ENCODE results near the gene CHRNB1.

CHRNB1 gene

GRCh38 chr17:7426896-7427489, 17.9 kb upstream of the CHRNB1 start:
- H3K18ac ChIP-seq (ENCODE audit: low read length), result no peak overlapping the region
- no peak overlapping the region for H4K91ac ChIP-seq (ENCODE audit: low read depth, low read length)
- H4K8ac ChIP-seq (ENCODE audit: low read depth, low read length), result no peak overlapping the region
- H3K23ac ChIP-seq (ENCODE audit: low read length), result no peak overlapping the region
- H3K36me3 ChIP-seq (ENCODE audit: control insufficient read depth in 1 of 2, insufficient read depth in 2 of 2, low read length in 2 of 2), result no peaks in the 10 kb centered on the region
- no peak overlapping the region for H3K9ac ChIP-seq (ENCODE audit: low read length)
- no peaks in the 10 kb centered on the region for H3K27me3 ChIP-seq (ENCODE audit: insufficient read depth, low read length)
- H3K4me1 ChIP-seq (ENCODE audit: control insufficient read depth in 1 of 2, insufficient read depth in 2 of 2, low read length in 2 of 2), result no peaks in the 10 kb centered on the region
- no peak overlapping the region for H3K14ac ChIP-seq (ENCODE audit: low read length)
- H2BK120ac ChIP-seq (ENCODE audit: insufficient read depth, low read length, poor library complexity), result no peak overlapping the region
- DNase-seq, result no peak
- WGBS (ENCODE audit: extremely low coverage, insufficient coverage, insufficient read length), result no CpG with 5 or more reads among the region's 29 CpGs
- H2AK5ac ChIP-seq (ENCODE audit: low read length), result no peak overlapping the region
- no peak overlapping the region for H2BK12ac ChIP-seq (ENCODE audit: low read length)
- H2BK5ac ChIP-seq (ENCODE audit: low read depth, low read length, poor library complexity), result no peak overlapping the region
- H3K4me3 ChIP-seq (ENCODE audit: low read depth, low read length), result no peak overlapping the region
- no peaks in the 10 kb centered on the region for H3K79me1 ChIP-seq (ENCODE audit: low read length)
- no peaks in the 10 kb centered on the region for H3K79me2 ChIP-seq (ENCODE audit: control insufficient read depth, insufficient read depth, low read length, poor library complexity)
- H3K4ac ChIP-seq (ENCODE audit: low read depth, low read length), result no peak overlapping the region
- H3K9me3 ChIP-seq (ENCODE audit: insufficient read depth, low read depth, low read length), result peaks cover 4% of the 10 kb centered on the region
- H3K27ac ChIP-seq (ENCODE audit: low read depth, low read length), result no peak overlapping the region
- H3K4me2 ChIP-seq (ENCODE audit: low read length), result no peak overlapping the region
- no peak overlapping the region for H2AFZ ChIP-seq (ENCODE audit: insufficient read depth, low read length, poor library complexity)
- H4K12ac ChIP-seq (ENCODE audit: low read depth, low read length), result no peak overlapping the region

DNA sequence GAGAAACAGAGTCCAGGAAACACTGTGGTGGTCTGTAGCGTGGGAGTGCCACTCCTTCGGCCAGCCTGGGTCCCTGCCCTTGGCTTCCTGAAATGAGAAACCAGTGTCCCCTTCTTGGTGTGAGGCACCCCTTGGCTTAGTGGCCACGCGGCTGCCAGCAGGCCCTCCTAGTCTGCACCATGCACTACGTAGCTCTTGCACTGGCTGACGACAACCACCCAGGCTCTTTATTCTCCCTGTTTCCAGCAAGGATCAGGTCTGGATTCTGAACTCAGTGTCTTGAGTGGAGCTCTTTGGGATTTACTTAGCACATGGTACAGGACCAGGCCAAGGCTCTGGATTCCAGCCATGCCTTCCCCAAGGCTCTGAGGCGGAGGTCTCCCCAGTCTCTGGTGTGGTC, 17.3 kb upstream of the CHRNB1 start:
- Histone ChIP-seq H3K18ac (ENCODE audit: low read length) (no peak overlapping the region), H2AK5ac (ENCODE audit: low read length) (no peak overlapping the region), H3K23ac (ENCODE audit: low read length) (no peak overlapping the region), H4K8ac (ENCODE audit: low read depth, low read length) (no peak overlapping the region), H3K36me3 (ENCODE audit: control insufficient read depth in 1 of 2, insufficient read depth in 2 of 2, low read length in 2 of 2) (no peaks in the 10 kb centered on the region), H3K27me3 (ENCODE audit: insufficient read depth, low read length) (no peaks in the 10 kb centered on the region), H2BK12ac (ENCODE audit: low read length) (no peak overlapping the region), H3K4ac (ENCODE audit: low read depth, low read length) (no peak overlapping the region), H3K79me2 (ENCODE audit: control insufficient read depth, insufficient read depth, low read length, poor library complexity) (no peaks in the 10 kb centered on the region), H2BK120ac (ENCODE audit: insufficient read depth, low read length, poor library complexity) (no peak overlapping the region), H2AFZ (ENCODE audit: insufficient read depth, low read length, poor library complexity) (no peak overlapping the region), H3K9me3 (ENCODE audit: insufficient read depth, low read depth, low read length) (peaks cover 7% of the 10 kb centered on the region), H3K14ac (ENCODE audit: low read length) (no peak overlapping the region), H3K4me3 (ENCODE audit: low read depth, low read length) (no peak overlapping the region), H4K91ac (ENCODE audit: low read depth, low read length) (no peak overlapping the region), H3K4me1 (ENCODE audit: control insufficient read depth in 1 of 2, insufficient read depth in 2 of 2, low read length in 2 of 2) (no peaks in the 10 kb centered on the region), H3K4me2 (ENCODE audit: low read length) (no peak overlapping the region), H4K12ac (ENCODE audit: low read depth, low read length) (no peak overlapping the region), H3K79me1 (ENCODE audit: low read length) (no peaks in the 10 kb centered on the region), H3K9ac (ENCODE audit: low read length) (no peak overlapping the region), H3K27ac (ENCODE audit: low read depth, low read length) (no peak overlapping the region), H2BK5ac (ENCODE audit: low read depth, low read length, poor library complexity) (no peak overlapping the region)
- no peak for DNase-seq
- no CpG with 5 or more reads among the region's 7 CpGs for WGBS (ENCODE audit: extremely low coverage, insufficient coverage, insufficient read length)

- no peak within 1 kb of the TSS for H3K18ac ChIP-seq (ENCODE audit: low read length)
- H3K79me1 ChIP-seq (ENCODE audit: low read length), result no peaks in the 10 kb centered on the region
- no peak within 1 kb of the TSS for H3K4me3 ChIP-seq (ENCODE audit: low read depth, low read length)
- H2AFZ ChIP-seq (ENCODE audit: insufficient read depth, low read length, poor library complexity), result no peak within 1 kb of the TSS
- H2BK12ac ChIP-seq (ENCODE audit: low read length), result no peak within 1 kb of the TSS
- H3K4ac ChIP-seq (ENCODE audit: low read depth, low read length), result no peak within 1 kb of the TSS
- no peak within 1 kb of the TSS for H3K23ac ChIP-seq (ENCODE audit: low read length)
- H3K9me3 ChIP-seq (ENCODE audit: insufficient read depth, low read depth, low read length), result peaks cover 7% of the 10 kb centered on the region
- no peak within 1 kb of the TSS for H2AK5ac ChIP-seq (ENCODE audit: low read length)
- no peaks in the 10 kb centered on the region for H3K36me3 ChIP-seq (ENCODE audit: control insufficient read depth in 1 of 2, insufficient read depth in 2 of 2, low read length in 2 of 2)
- no peak within 1 kb of the TSS for H4K12ac ChIP-seq (ENCODE audit: low read depth, low read length)
- H3K27ac ChIP-seq (ENCODE audit: low read depth, low read length), result no peak within 1 kb of the TSS
- no peak for DNase-seq
- no peak within 1 kb of the TSS for H2BK5ac ChIP-seq (ENCODE audit: low read depth, low read length, poor library complexity)
- no peak within 1 kb of the TSS for H3K14ac ChIP-seq (ENCODE audit: low read length)
- no peak within 1 kb of the TSS for H4K8ac ChIP-seq (ENCODE audit: low read depth, low read length)
- no peak within 1 kb of the TSS for H3K9ac ChIP-seq (ENCODE audit: low read length)
- no peak within 1 kb of the TSS for H4K91ac ChIP-seq (ENCODE audit: low read depth, low read length)
- H3K4me1 ChIP-seq (ENCODE audit: control insufficient read depth in 1 of 2, insufficient read depth in 2 of 2, low read length in 2 of 2), result no peaks in the 10 kb centered on the region
- no peaks in the 10 kb centered on the region for H3K27me3 ChIP-seq (ENCODE audit: insufficient read depth, low read length)
- H3K4me2 ChIP-seq (ENCODE audit: low read length), result no peak within 1 kb of the TSS
- no peaks in the 10 kb centered on the region for H3K79me2 ChIP-seq (ENCODE audit: control insufficient read depth, insufficient read depth, low read length, poor library complexity)
- no CpG with 5 or more reads among the region's 5 CpGs for WGBS (ENCODE audit: extremely low coverage, insufficient coverage, insufficient read length)
- H2BK120ac ChIP-seq (ENCODE audit: insufficient read depth, low read length, poor library complexity), result no peak within 1 kb of the TSS
Measured at GRCh38 chr17:7428557-7428956, 16.3 kb upstream of the CHRNB1 start, which contains the start of gene SPEM3. Gene SPEM3 (plus strand): TSS chr17:7428857. CDS start chr17:7428903, 46 bp downstream.

DNA sequence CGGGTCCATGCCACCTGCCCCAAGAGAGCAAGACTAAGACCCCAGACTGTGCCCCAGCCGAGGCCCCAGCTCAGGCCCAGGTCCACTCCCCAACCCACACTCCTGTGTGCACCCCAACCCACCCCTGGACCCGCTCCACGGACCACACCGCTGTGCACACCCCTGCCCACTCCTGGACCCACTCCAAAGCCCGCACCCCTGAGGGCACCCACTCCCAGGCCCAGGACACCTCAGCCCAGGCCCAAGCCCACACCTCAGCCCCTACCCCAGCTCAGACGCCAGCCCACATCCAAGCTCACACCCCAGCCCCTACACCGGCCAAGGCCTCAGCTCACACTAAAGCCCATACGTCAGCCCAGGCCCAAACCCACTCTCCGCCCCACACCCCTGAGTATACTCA, 15.1 kb upstream of the CHRNB1 start:
- H4K91ac ChIP-seq (ENCODE audit: low read depth, low read length), result no peak overlapping the region
- H3K4me2 ChIP-seq (ENCODE audit: low read length), result no peak overlapping the region
- no peak overlapping the region for H3K4ac ChIP-seq (ENCODE audit: low read depth, low read length)
- no peak overlapping the region for H4K8ac ChIP-seq (ENCODE audit: low read depth, low read length)
- peaks cover 7% of the 10 kb centered on the region for H3K9me3 ChIP-seq (ENCODE audit: insufficient read depth, low read depth, low read length)
- no peak overlapping the region for H3K14ac ChIP-seq (ENCODE audit: low read length)
- H3K18ac ChIP-seq (ENCODE audit: low read length), result no peak overlapping the region
- no peak overlapping the region for H4K12ac ChIP-seq (ENCODE audit: low read depth, low read length)
- H3K79me1 ChIP-seq (ENCODE audit: low read length), result no peaks in the 10 kb centered on the region
- H2AK5ac ChIP-seq (ENCODE audit: low read length), result no peak overlapping the region
- no peaks in the 10 kb centered on the region for H3K4me1 ChIP-seq (ENCODE audit: control insufficient read depth in 1 of 2, insufficient read depth in 2 of 2, low read length in 2 of 2)
- H3K27me3 ChIP-seq (ENCODE audit: insufficient read depth, low read length), result no peaks in the 10 kb centered on the region
- H3K79me2 ChIP-seq (ENCODE audit: control insufficient read depth, insufficient read depth, low read length, poor library complexity), result no peaks in the 10 kb centered on the region
- no peak overlapping the region for H3K23ac ChIP-seq (ENCODE audit: low read length)
- no peak for DNase-seq
- H2AFZ ChIP-seq (ENCODE audit: insufficient read depth, low read length, poor library complexity), result no peak overlapping the region
- H3K36me3 ChIP-seq (ENCODE audit: control insufficient read depth in 1 of 2, insufficient read depth in 2 of 2, low read length in 2 of 2), result no peaks in the 10 kb centered on the region
- no CpG with 5 or more reads among the region's 10 CpGs for WGBS (ENCODE audit: extremely low coverage, insufficient coverage, insufficient read length)
- no peak overlapping the region for H3K4me3 ChIP-seq (ENCODE audit: low read depth, low read length)
- H2BK12ac ChIP-seq (ENCODE audit: low read length), result no peak overlapping the region
- no peak overlapping the region for H2BK5ac ChIP-seq (ENCODE audit: low read depth, low read length, poor library complexity)
- no peak overlapping the region for H3K9ac ChIP-seq (ENCODE audit: low read length)
- no peak overlapping the region for H3K27ac ChIP-seq (ENCODE audit: low read depth, low read length)
- no peak overlapping the region for H2BK120ac ChIP-seq (ENCODE audit: insufficient read depth, low read length, poor library complexity)

Measured in trophoblast cell (in vitro differentiated cells and primary cell).